WTC11 (cell line): ENCODE results near the gene STRIP1. TPM values are rescaled to one million over a fixed set of nuclear protein-coding genes. Genes with fewer than 3 reads are reported as not detected.
"Not testable (repeated sequence)": the region's sequence is repeated elsewhere in the genome, so short reads cannot be mapped to it uniquely, and the experiment has no call there.

ENCODE experiments used
- ATAC-seq: fragments of 200-7000 bp; cut with Tn5 transposase; 2 replicates; pipeline ENCODE4 v1.10.0; 2021; ENCODE audit warnings: mild to moderate bottlenecking, moderate library complexity
- CTCF ChIA-PET: fragments of 300-600 bp; sonication (Branson Sonifier 250); formaldehyde crosslinking; loops from one replicate; lab custom pipeline; 2021; ENCODE audit warnings: antibody characterized with exemption; lab: Charles Lee
- POLR2A ChIA-PET: fragments of 350-600 bp; sonication (Branson Sonifier 250); formaldehyde crosslinking; loops from one replicate; lab custom pipeline; 2021; ENCODE audit warnings: antibody characterized with exemption; lab: Charles Lee
- DNase-seq: peaks from one replicate; pipeline ENCODE4 v3.0.0; 2021; ENCODE audit warnings: low spot score
- H3K27ac Mint-ChIP-seq: 2 replicates; pipeline ENCODE4 v1.8.0; 2021; ENCODE audit warnings: mixed read lengths
- H3K27me3 Mint-ChIP-seq: 2 replicates; pipeline ENCODE4 v1.8.0; 2021; ENCODE audit warnings: low read depth, mild to moderate bottlenecking, moderate library complexity, mixed read lengths
- H3K36me3 Mint-ChIP-seq: 2 replicates; pipeline ENCODE4 v1.8.0; 2021; ENCODE audit warnings: mixed read lengths
- H3K4me1 Mint-ChIP-seq: 2 replicates; pipeline ENCODE4 v1.8.0; 2022; ENCODE audit warnings: mixed read lengths
- H3K4me3 Mint-ChIP-seq: 2 replicates; pipeline ENCODE4 v1.8.0; 2021; ENCODE audit warnings: mild to moderate bottlenecking, moderate library complexity, mixed read lengths
- H3K9me3 Mint-ChIP-seq: 2 replicates; pipeline ENCODE4 v1.8.0; 2021; ENCODE audit warnings: mixed read lengths
- CBFB ChIP-seq: sonication (generic); formaldehyde crosslinking; IDR thresholded peaks from 2 replicates; pipeline ENCODE4 v1.8.1; 2022; ENCODE audit warnings: mild to moderate bottlenecking, low read depth, missing genetic modification reagents
- CTCF ChIP-seq: fragments of 200-600 bp; IDR thresholded peaks from 2 replicates; pipeline ENCODE4 v1.8.0; 2022; ENCODE audit warnings: antibody characterized with exemption
- FOXK1 ChIP-seq: sonication (generic); formaldehyde crosslinking; IDR thresholded peaks from 2 replicates; pipeline ENCODE4 v1.8.0; 2022; ENCODE audit warnings: mild to moderate bottlenecking, moderate library complexity, missing genetic modification reagents
- FOXP1 ChIP-seq: sonication (generic); formaldehyde crosslinking; IDR thresholded peaks from 2 replicates; pipeline ENCODE4 v1.8.0; 2022; ENCODE audit warnings: missing genetic modification reagents, mild to moderate bottlenecking, moderate library complexity, borderline replicate concordance
- HMGA2 ChIP-seq: fragments of 250-450 bp; sonication (Bioruptor Pico); IDR thresholded peaks from 2 replicates; pipeline ENCODE4 v1.4.0; 2021; ENCODE audit warnings: mild to moderate bottlenecking, moderate library complexity
- HMGXB4 ChIP-seq: sonication (generic); formaldehyde crosslinking; IDR thresholded peaks from 2 replicates; pipeline ENCODE4 v1.8.1; 2023; ENCODE audit warnings: mild to moderate bottlenecking, moderate library complexity, missing genetic modification reagents
- NFATC4 ChIP-seq: fragments of 250-450 bp; sonication (Bioruptor Pico); IDR thresholded peaks from 2 replicates; pipeline ENCODE4 v1.9.0; 2021; ENCODE audit warnings: mild to moderate bottlenecking
- SMAD3 ChIP-seq: sonication (generic); formaldehyde crosslinking; IDR thresholded peaks from 2 replicates; pipeline ENCODE4 v1.8.0; 2022; ENCODE audit warnings: missing genetic modification reagents, mild to moderate bottlenecking, borderline replicate concordance
- USF1 ChIP-seq: sonication (generic); formaldehyde crosslinking; IDR thresholded peaks from 2 replicates; pipeline ENCODE4 v1.8.0; 2022; ENCODE audit warnings: mild to moderate bottlenecking, missing genetic modification reagents
- USF2 ChIP-seq: sonication (generic); formaldehyde crosslinking; IDR thresholded peaks from 2 replicates; pipeline ENCODE4 v1.8.1; 2023; ENCODE audit warnings: mild to moderate bottlenecking, missing genetic modification reagents, moderate library complexity
- ZNF219 ChIP-seq: sonication (generic); formaldehyde crosslinking; IDR thresholded peaks from 2 replicates; pipeline ENCODE4 v1.8.0; 2023; ENCODE audit warnings: missing genetic modification reagents, mild to moderate bottlenecking, borderline replicate concordance
- ZNF396 ChIP-seq: fragments of 250-450 bp; sonication (Bioruptor Pico); IDR thresholded peaks from 2 replicates; pipeline ENCODE4 v1.8.0; 2021; ENCODE audit warnings: mild to moderate bottlenecking, moderate library complexity, borderline replicate concordance
- ZNF416 ChIP-seq: fragments of 250-450 bp; sonication (Bioruptor Pico); IDR thresholded peaks from 2 replicates; pipeline ENCODE4 v1.9.0; 2021; ENCODE audit warnings: mild to moderate bottlenecking, inconsistent platforms
- ZNF532 ChIP-seq: fragments of 250-450 bp; sonication (Bioruptor Pico); IDR thresholded peaks from 2 replicates; pipeline ENCODE4 v1.9.0; 2021; ENCODE audit warnings: mild to moderate bottlenecking, borderline replicate concordance
- total RNA-seq: library from RNA; stranded (reverse); gene quantifications from 3 replicates; pipeline ENCODE4 v1.2.3, GENCODE V29; 2021

STRIP1 gene
- total RNA-seq, 1 experiment from 2014 or later, result 42.8 TPM

- TF ChIP-seq ZNF532 (CRISPR knock-in tag) (no peak), HMGXB4 (CRISPR knock-in tag) (no peak), NFATC4 (CRISPR knock-in tag) (no peak), CTCF (no peak)
Measured at GRCh38 chr1:110076789-110077500, 42.5 kb downstream of the STRIP1 start (continued).

- H3K4me1 Mint-ChIP-seq, result peaks cover 17% of the 10 kb centered on the region
- POLR2A ChIA-PET, ATAC-seq, DNase-seq, H3K27ac Mint-ChIP-seq, H3K4me3 Mint-ChIP-seq, H3K36me3 Mint-ChIP-seq, H3K9me3 Mint-ChIP-seq: not testable (repeated sequence)
- H3K27me3 Mint-ChIP-seq, result peaks cover 96% of the 10 kb centered on the region
- CTCF ChIA-PET, result interaction anchor here (1.8 kb wide), 1 partner anchor 8 kb away, joined by 9 read pairs; no protein-coding TSS in a partner anchor
Measured at GRCh38 chr1:110079995-110080394, 45.6 kb downstream of the STRIP1 start.

GRCh38 chr1:110081061-110081460 lies 46.6 kb downstream of the STRIP1 start:
- peaks cover 24% of the 10 kb centered on the region for H3K4me1 Mint-ChIP-seq
- H3K4me3 Mint-ChIP-seq, result no peak overlapping the region
- peaks cover 98% of the 10 kb centered on the region for H3K27me3 Mint-ChIP-seq
- ATAC-seq (no peak), DNase-seq (no peak)
- POLR2A ChIA-PET, result no interaction called here
- H3K9me3 Mint-ChIP-seq, result no peaks in the 10 kb centered on the region
- no peak overlapping the region for H3K27ac Mint-ChIP-seq
- CTCF ChIA-PET, result interaction anchor here (0.9 to 3.9 kb wide), 7 partner anchors 10 to 52 kb away, joined by 3 to 22 read pairs (median 8); partner anchors contain the start of gene ALX3
- H3K36me3 Mint-ChIP-seq, result no peaks in the 10 kb centered on the region
- TF ChIP-seq USF1 (CRISPR knock-in tag) (no peak), ZNF396 (CRISPR knock-in tag) (no peak), CBFB (no peak), USF2 (CRISPR knock-in tag) (no peak), SMAD3 (CRISPR knock-in tag) (no peak), FOXK1 (CRISPR knock-in tag) (no peak), ZNF219 (CRISPR knock-in tag) (no peak), ZNF416 (no peak), FOXP1 (no peak), HMGA2 (CRISPR knock-in tag) (no peak)
